Mammary epithelial cell (primary cell): ENCODE measurements around the gene CCDC14.

ENCODE experiments used
- CTCF ChIP-seq, 2 donors: IDR thresholded peaks in 1 of 2; conservative IDR thresholded peaks in 1 of 2; 2 replicates each; pipeline ENCODE4 v1.5.1; 2011 to 2012; ENCODE audit warnings: inconsistent platforms in 2 of 2, low read length in 2 of 2, mild to moderate bottlenecking in 2 of 2, control low read depth in 1 of 2, low read depth in 1 of 2; ENCODE audit not compliant: insufficient read depth in 1 of 2; ENCODE audit errors: extremely low read depth in 1 of 2
- EZH2 ChIP-seq: IDR thresholded peaks from 2 replicates; pipeline ENCODE4 v1.6.1; 2012; ENCODE audit warnings: low read length, inconsistent platforms, borderline replicate concordance

GRCh38 chr3:123947482-123947881, 13.5 kb downstream of the CCDC14 start:
- TF ChIP-seq CTCF (conservative IDR thresholded peaks at IDR 0.05 in 1 of 2, IDR thresholded peaks at IDR 0.05 in 1 of 2; ENCODE audit: extremely low read depth in 1 of 2, insufficient read depth in 1 of 2, low read depth in 1 of 2, low read length in 2 of 2), result no peak
- no peak for TF ChIP-seq EZH2
